Transverse colon (tissue), 4 donors: ENCODE data around the gene DNTT. TPM values are rescaled to one million over a fixed set of nuclear protein-coding genes. Genes with fewer than 3 reads are reported as not detected.

Experiments used
- DNase-seq: peaks from one replicate; pipeline ENCODE4 v3.0.0-alpha.2; 2019
- H3K27ac ChIP-seq, 4 donors: fragments of 200-600 bp; sonication (generic); 2 replicates each; pipeline ENCODE4 v1.5.1; 2016 to 2018; ENCODE audit warnings: inconsistent platforms in 4 of 4
- H3K27me3 ChIP-seq: fragments of 200-600 bp; sonication (generic); 2 replicates; pipeline ENCODE4 v1.5.1; 2017; ENCODE audit warnings: inconsistent platforms
- H3K36me3 ChIP-seq, 4 donors: fragments of 200-600 bp; sonication (generic); 2 replicates each; pipeline ENCODE4 v1.5.1; 2017 to 2019; ENCODE audit warnings: inconsistent platforms in 4 of 4
- H3K4me1 ChIP-seq, 4 donors: fragments of 200-600 bp; sonication (generic); 2 replicates each; pipeline ENCODE4 v1.5.1; 2017 to 2020; ENCODE audit warnings: inconsistent platforms in 4 of 4
- H3K4me3 ChIP-seq, 4 donors: fragments of 200-600 bp; sonication (generic); 1 replicate in 1 of 4; 2 replicates in 3 of 4; pipeline versions ENCODE4 v1.5.1 to v1.6.1; 2017 to 2019; ENCODE audit warnings: inconsistent platforms in 4 of 4
- H3K9me3 ChIP-seq, 2 donors: fragments of 200-600 bp; sonication (generic); 2 replicates each; pipeline ENCODE4 v1.5.1; 2017 to 2019; ENCODE audit warnings: inconsistent platforms in 2 of 2
- CTCF ChIP-seq, 5 experiments: fragments of 200-600 bp in 3 of 5; fragments of 450-650 bp in 2 of 5; sonication (generic) in 3 of 5; IDR thresholded peaks; 1 replicate in 2 of 5; 2 replicates in 3 of 5; pipeline ENCODE4 v1.5.1; 2016 to 2017; ENCODE audit warnings: antibody characterized with exemption in 5 of 5, inconsistent platforms in 3 of 5, mild to moderate bottlenecking in 2 of 5, moderate library complexity in 1 of 5
- EP300 ChIP-seq: sonication (generic); formaldehyde crosslinking; IDR thresholded peaks from one replicate; pipeline ENCODE4 v1.6.1; 2017; ENCODE audit warnings: antibody characterized with exemption, low read depth
- POLR2A ChIP-seq: fragments of 450-650 bp; IDR thresholded peaks from one replicate; pipeline ENCODE4 v1.6.1; 2016; ENCODE audit warnings: antibody characterized with exemption, mild to moderate bottlenecking, moderate library complexity
- POLR2AphosphoS5 ChIP-seq, 3 donors: sonication (generic); formaldehyde crosslinking; IDR thresholded peaks; one replicate each; pipeline ENCODE4 v1.6.1; 2016; ENCODE audit warnings: antibody characterized with exemption in 3 of 3
- WGBS, 2 donors: methylation state at CpG; one replicate each; pipeline ENCODE4 v1.1.5; 2018; ENCODE audit warnings: low coverage in 1 of 2; 5-methylcytosine and 5-hydroxymethylcytosine counted together
- in situ Hi-C, 4 donors: fragments of 200-750 bp; cut with MboI; loops; one replicate each; pipeline versions ENCODE4 v1.15.0 to v1.15.1; 2017; ENCODE audit warnings: low sequenced_read_pairs in 3 of 4, low pct_ligation_motif_present in 1 of 4, low pct_unique_long_range_greater_than_20kb in 1 of 4
- intact Hi-C: fragments of 100-400 bp; cut with DNase I; formaldehyde crosslinking; loops from one replicate; pipeline ENCODE4 v1.15.1; 2023; ENCODE audit warnings: low total_unique reads
- total RNA-seq, 4 donors: library from RNA; depleted of rRNA; stranded (reverse); fragments of >200 nt; gene quantifications; one replicate each; pipeline ENCODE4 v1.1.0, GENCODE V29; 2016

The DNTT gene
- total RNA-seq, 4 donors from 2014 or later: not detected

- Histone ChIP-seq H3K4me3 (no peak overlapping the region), H3K9me3 (no peaks in the 10 kb centered on the region), H3K4me1 (peaks cover 0 to 7% (median 2%) of the 10 kb centered on the region in 4 donors), H3K27ac (no peak overlapping the region), H3K27me3 (peaks cover 6% of the 10 kb centered on the region), H3K36me3 (no peaks in the 10 kb centered on the region)
- 81% methylated on average over 25 of the region's 25 CpGs; no CpG with 5 or more reads in 1 of the 2 donors for WGBS, 2 donors
- intact Hi-C loops: no loop called here
- in situ Hi-C loops: loop anchor here in 1 of 4 donors (25.0 kb wide), 1 partner anchor 128 kb away; the partner anchor contains the start of gene TLL2
- TF ChIP-seq POLR2A (no peak), CTCF (IDR thresholded peaks at IDR 0.05) (no peak), POLR2AphosphoS5 (IDR thresholded peaks at IDR 0.05) (no peak), EP300 (no peak)
- DNase-seq: no peak
Observed at GRCh38 chr10:96384506-96384905, 80.3 kb downstream of the DNTT start.

GRCh38 chr10:96387161-96387560 is 82.9 kb downstream of the DNTT start:
- intact Hi-C loops: no loop called here
- H3K27ac ChIP-seq: no peak overlapping the region
- H3K4me1 ChIP-seq: peaks cover 0 to 9% (median 0%) of the 10 kb centered on the region in 4 donors
- peaks cover 9% of the 10 kb centered on the region for H3K27me3 ChIP-seq
- 75% methylated on average over 2 of the region's 2 CpGs; no CpG with 5 or more reads in 1 of the 2 donors for WGBS, 2 donors
- no peaks in the 10 kb centered on the region for H3K36me3 ChIP-seq
- no peak for DNase-seq
- in situ Hi-C loops: loop anchor here in 1 of 4 donors (25.0 kb wide), 1 partner anchor 125 kb away; the partner anchor contains the start of gene TLL2
- no peak overlapping the region for H3K4me3 ChIP-seq
- H3K9me3 ChIP-seq: no peaks in the 10 kb centered on the region
- TF ChIP-seq POLR2AphosphoS5 (IDR thresholded peaks at IDR 0.05) (no peak), EP300 (no peak), CTCF (IDR thresholded peaks at IDR 0.05) (no peak), POLR2A (no peak)

- Histone ChIP-seq H3K4me3 (no peak overlapping the region), H3K9me3 (no peaks in the 10 kb centered on the region), H3K27me3 (peaks cover 9% of the 10 kb centered on the region), H3K36me3 (no peaks in the 10 kb centered on the region), H3K27ac (no peak overlapping the region), H3K4me1 (peaks cover 0 to 9% (median 0%) of the 10 kb centered on the region in 4 donors)
- in situ Hi-C loops (loop anchor here in 1 of 4 donors (25.0 kb wide), 1 partner anchor 125 kb away; the partner anchor contains the start of gene TLL2), intact Hi-C loops (no loop called here)
- 77 to 82% methylated on average over 7 of the region's 7 CpGs for WGBS, 2 donors
- TF ChIP-seq CTCF (IDR thresholded peaks at IDR 0.05) (no peak), POLR2AphosphoS5 (IDR thresholded peaks at IDR 0.05) (no peak)
- no peak for DNase-seq
Observed at GRCh38 chr10:96387601-96388000, 83.4 kb downstream of the DNTT start.

Other genes starting within 250 kb of the DNTT start
- gene ZNF518A, start 174.1 kb upstream of the DNTT start, total RNA-seq: 10 to 100 TPM; 19.5 to 44.6 (median 36.8) TPM
- gene BLNK, start 32.9 kb upstream of the DNTT start, total RNA-seq: 10 to 100 TPM in 2 of 4 donors, 1 to 10 TPM in 2; 5.6 to 21.8 (median 12.0) TPM
- gene OPALIN, start 54.6 kb downstream of the DNTT start, total RNA-seq: not detected
- gene TLL2, start 209.5 kb downstream of the DNTT start, total RNA-seq: under 1 TPM in 2 of 4 donors, not detected in 2; 0.32 to 0.96 TPM